ENCODE measurements around the gene SPRR4. TPM values are rescaled to one million over a fixed set of nuclear protein-coding genes. Genes with fewer than 3 reads are reported as not detected.

SPRR4 gene
- total and polyA plus RNA-seq, 9 of the 15 experiments (the other 6 are each of a cell fraction or from before 2014, with no cell fraction given) = not detected

DNA sequence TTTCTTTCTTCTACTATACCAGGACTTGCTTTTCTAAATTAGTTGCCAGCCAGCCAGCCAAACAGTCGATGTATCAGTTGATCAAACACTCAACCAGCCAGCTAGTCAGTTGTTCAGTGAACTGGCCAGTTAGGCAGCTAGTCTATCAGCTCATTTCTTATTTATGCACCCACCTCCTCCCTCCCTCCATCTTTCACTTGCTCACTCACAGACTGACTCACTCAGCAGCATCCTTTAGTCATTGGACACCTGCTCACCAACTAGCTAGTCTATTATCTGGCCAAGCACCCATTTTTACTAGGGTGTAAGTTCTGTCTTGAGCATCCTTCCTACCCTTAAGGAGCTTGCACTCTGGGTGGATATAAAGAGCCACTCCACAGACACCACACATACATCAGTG, 5.9 kb upstream of the SPRR4 start:
- no peaks in the 10 kb centered on the region for H3K9me1 ChIP-seq (ENCODE audit: control insufficient read depth, insufficient read depth, low read length)
- no peak overlapping the region for H3K27ac ChIP-seq (ENCODE audit: extremely low read depth, low read depth, low read length)
- 0% methylated on average over 1 of the region's 1 CpG for WGBS (ENCODE audit: insufficient coverage, low coverage, missing lambda C conversion rate)
- in situ Hi-C loops (cut with MboI) (loop anchor here (25.0 kb wide), 1 partner anchor 223 kb away; no protein-coding TSS in a partner anchor), intact Hi-C loops (cut with micrococcal nuclease) (loop anchor here (5.0 kb wide), 1 partner anchor 228 kb away; no protein-coding TSS in a partner anchor)
- no peak overlapping the region for H2AFZ ChIP-seq (ENCODE audit: low read depth, low read length)
- ChIA-PET CTCF (ENCODE audit: low intra/inter-chr PET ratio) (no interaction called here), POLR2A (no interaction called here)
- no peaks in the 10 kb centered on the region for H3K9me3 ChIP-seq (replicated peaks; ENCODE audit: control insufficient read depth, insufficient read depth, low read depth, low read length)
- H3K9ac ChIP-seq (ENCODE audit: insufficient read depth in 1 of 2, low read depth in 2 of 2, low read length in 2 of 2) = no peak overlapping the region
- no TSS peak for BruUV-seq (replicated peaks)
- no peak overlapping the region for H3K4me3 ChIP-seq
- H3K79me2 ChIP-seq (ENCODE audit: control insufficient read depth, insufficient read depth, low read length) = no peaks in the 10 kb centered on the region
- no peak for TF ChIP-seq SOX6 (IDR thresholded peaks at IDR 0.05)
- ATAC-seq (no peak), DNase-seq (ENCODE audit: extremely low read depth in 1 of 4, low spot score in 3 of 4) (no peak), FAIRE-seq (no peak)
- H4K20me1 ChIP-seq (replicated peaks; ENCODE audit: control insufficient read depth, insufficient read depth, low read length) = no peaks in the 10 kb centered on the region
- H3K36me3 ChIP-seq (ENCODE audit: control insufficient read depth, insufficient read depth, low read length) = no peaks in the 10 kb centered on the region
- H3K27me3 ChIP-seq (ENCODE audit: control insufficient read depth in 2 of 2, insufficient read depth in 2 of 2, low read length in 2 of 2) = peaks cover 7 to 26% of the 10 kb centered on the region in 2 experiments; a peak in 4 of 5 replicates
- H3K4me1 ChIP-seq (replicated peaks in 1 of 2; ENCODE audit: control insufficient read depth in 2 of 2, insufficient read depth in 2 of 2, low read length in 2 of 2) = no peaks in the 10 kb centered on the region
- H3K4me2 ChIP-seq (ENCODE audit: insufficient read depth, low read length) = no peak overlapping the region

DNA sequence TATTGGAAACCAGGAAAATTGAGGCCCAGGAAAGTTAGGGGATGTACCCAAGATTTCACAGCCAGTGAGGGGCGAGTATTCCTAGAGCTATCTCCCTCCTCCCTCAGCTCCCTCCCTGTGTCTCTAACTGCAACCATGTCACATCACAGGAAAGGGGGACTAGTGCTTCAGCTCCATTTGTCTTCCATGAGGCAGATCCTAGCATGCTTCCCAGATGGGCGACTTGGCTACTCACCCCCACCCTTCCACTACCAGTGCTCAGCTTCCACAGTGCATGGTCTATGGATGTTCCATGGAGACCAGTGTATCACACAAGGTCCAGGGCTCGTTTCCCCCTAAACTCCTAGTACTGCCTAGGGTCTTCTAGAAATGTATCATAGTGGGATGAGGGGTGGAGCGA, 4.6 kb upstream of the SPRR4 start:
- Histone ChIP-seq H3K27ac (ENCODE audit: extremely low read depth, low read depth, low read length) (no peak overlapping the region), H4K20me1 (replicated peaks; ENCODE audit: control insufficient read depth, insufficient read depth, low read length) (no peaks in the 10 kb centered on the region), H2AFZ (ENCODE audit: low read depth, low read length) (no peak overlapping the region), H3K9me3 (replicated peaks; ENCODE audit: control insufficient read depth, insufficient read depth, low read depth, low read length) (no peaks in the 10 kb centered on the region), H3K4me1 (replicated peaks in 1 of 2; ENCODE audit: control insufficient read depth in 2 of 2, insufficient read depth in 2 of 2, low read length in 2 of 2) (no peaks in the 10 kb centered on the region), H3K9me1 (ENCODE audit: control insufficient read depth, insufficient read depth, low read length) (no peaks in the 10 kb centered on the region), H3K27me3 (ENCODE audit: control insufficient read depth in 2 of 2, insufficient read depth in 2 of 2, low read length in 2 of 2) (peaks cover 7 to 16% of the 10 kb centered on the region in 2 experiments; a peak in 4 of 5 replicates), H3K4me2 (ENCODE audit: insufficient read depth, low read length) (no peak overlapping the region), H3K4me3 (no peak overlapping the region), H3K9ac (ENCODE audit: insufficient read depth in 1 of 2, low read depth in 2 of 2, low read length in 2 of 2) (no peak overlapping the region), H3K79me2 (ENCODE audit: control insufficient read depth, insufficient read depth, low read length) (no peaks in the 10 kb centered on the region), H3K36me3 (ENCODE audit: control insufficient read depth, insufficient read depth, low read length) (no peaks in the 10 kb centered on the region)
- no peak for TF ChIP-seq SMARCB1 (IDR thresholded peaks at IDR 0.05; ENCODE audit: insufficient read length, low read depth)
- TF ChIP-seq ZNF12 (CRISPR knock-in tag; IDR thresholded peaks at IDR 0.05) = no peak
- TF ChIP-seq XRCC4 (IDR thresholded peaks at IDR 0.05; ENCODE audit: extremely low read depth, insufficient read depth, insufficient read length) = no peak
- TF ChIP-seq, protein P1, sequence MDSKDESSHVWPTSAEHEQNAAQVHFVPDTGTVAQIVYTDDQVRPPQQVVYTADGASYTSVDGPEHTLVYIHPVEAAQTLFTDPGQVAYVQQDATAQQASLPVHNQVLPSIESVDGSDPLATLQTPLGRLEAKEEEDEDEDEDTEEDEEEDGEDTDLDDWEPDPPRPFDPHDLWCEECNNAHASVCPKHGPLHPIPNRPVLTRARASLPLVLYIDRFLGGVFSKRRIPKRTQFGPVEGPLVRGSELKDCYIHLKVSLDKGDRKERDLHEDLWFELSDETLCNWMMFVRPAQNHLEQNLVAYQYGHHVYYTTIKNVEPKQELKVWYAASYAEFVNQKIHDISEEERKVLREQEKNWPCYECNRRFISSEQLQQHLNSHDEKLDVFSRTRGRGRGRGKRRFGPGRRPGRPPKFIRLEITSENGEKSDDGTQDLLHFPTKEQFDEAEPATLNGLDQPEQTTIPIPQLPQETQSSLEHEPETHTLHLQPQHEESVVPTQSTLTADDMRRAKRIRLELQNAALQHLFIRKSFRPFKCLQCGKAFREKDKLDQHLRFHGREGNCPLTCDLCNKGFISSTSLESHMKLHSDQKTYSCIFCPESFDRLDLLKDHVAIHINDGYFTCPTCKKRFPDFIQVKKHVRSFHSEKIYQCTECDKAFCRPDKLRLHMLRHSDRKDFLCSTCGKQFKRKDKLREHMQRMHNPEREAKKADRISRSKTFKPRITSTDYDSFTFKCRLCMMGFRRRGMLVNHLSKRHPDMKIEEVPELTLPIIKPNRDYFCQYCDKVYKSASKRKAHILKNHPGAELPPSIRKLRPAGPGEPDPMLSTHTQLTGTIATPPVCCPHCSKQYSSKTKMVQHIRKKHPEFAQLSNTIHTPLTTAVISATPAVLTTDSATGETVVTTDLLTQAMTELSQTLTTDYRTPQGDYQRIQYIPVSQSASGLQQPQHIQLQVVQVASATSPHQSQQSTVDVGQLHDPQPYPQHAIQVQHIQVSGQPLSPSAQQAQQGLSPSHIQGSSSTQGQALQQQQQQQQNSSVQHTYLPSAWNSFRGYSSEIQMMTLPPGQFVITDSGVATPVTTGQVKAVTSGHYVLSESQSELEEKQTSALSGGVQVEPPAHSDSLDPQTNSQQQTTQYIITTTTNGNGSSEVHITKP (IDR thresholded peaks at IDR 0.05; ENCODE audit: partially characterized antibody) = no peak
- no peak for TF ChIP-seq PCBP1 (IDR thresholded peaks at IDR 0.05; ENCODE audit: low read depth, low read length, poor library complexity, severe bottlenecking)
- TF ChIP-seq TOE1 (IDR thresholded peaks at IDR 0.05; ENCODE audit: borderline replicate concordance) = no peak
- TF ChIP-seq TOE1 (CRISPR knock-in tag; IDR thresholded peaks at IDR 0.05; ENCODE audit: borderline replicate concordance, low read depth) = no peak
- TF ChIP-seq ZC3H8 (IDR thresholded peaks at IDR 0.05) = no peak
- no peak for TF ChIP-seq ZNF174 (CRISPR knock-in tag; IDR thresholded peaks at IDR 0.05)
- ChIA-PET CTCF (ENCODE audit: low intra/inter-chr PET ratio) (no interaction called here), POLR2A (interaction anchor here (0.6 to 0.9 kb wide), 2 partner anchors 165 to 323 kb away, joined by 3 read pairs; no protein-coding TSS in a partner anchor)
- ATAC-seq (no peak), DNase-seq (ENCODE audit: extremely low read depth in 1 of 4, low spot score in 3 of 4) (no peak), FAIRE-seq (no peak)
- intact Hi-C loops (cut with micrococcal nuclease) = no loop called here
- no TSS peak for BruUV-seq (replicated peaks)
- in situ Hi-C loops (cut with MboI) = loop anchor here (25.0 kb wide), 1 partner anchor 221 kb away; no protein-coding TSS in a partner anchor
- WGBS (ENCODE audit: insufficient coverage, low coverage, missing lambda C conversion rate) = 2% methylated on average over 4 of the region's 4 CpGs
